ENCODE results near the gene ATP6AP1. TPM values are rescaled to one million over a fixed set of nuclear protein-coding genes. Genes with fewer than 3 reads are reported as not detected.
A peak's percentile ranks its signal among the peaks of the same experiment; 100 is the strongest.

The ATP6AP1 gene
- total and polyA plus RNA-seq, 9 of the 15 experiments (the other 6 are each of a cell fraction or from before 2014, with no cell fraction given): 8.3 to 90.5 (median 52.9) TPM

- TF ChIP-seq TFAP4 (CRISPR knock-in tag; IDR thresholded peaks at IDR 0.05; ENCODE audit: borderline replicate concordance): peak; percentile 90
- peak; percentile 90 for TF ChIP-seq CXXC5 (CRISPR knock-in tag; IDR thresholded peaks at IDR 0.05)
- TF ChIP-seq MTF1 (CRISPR knock-in tag; IDR thresholded peaks at IDR 0.05; ENCODE audit: borderline replicate concordance): no peak
- TF ChIP-seq ETV6 (IDR thresholded peaks at IDR 0.05; ENCODE audit: borderline replicate concordance in 1 of 2, low read depth in 2 of 2, low read length in 1 of 2): no peak
- TF ChIP-seq ETV6 (CRISPR knock-in tag; IDR thresholded peaks at IDR 0.05; ENCODE audit: borderline replicate concordance): no peak
- no peak for TF ChIP-seq NR4A1 (CRISPR knock-in tag; IDR thresholded peaks at IDR 0.05)
- TF ChIP-seq NR4A1 (tag; IDR thresholded peaks at IDR 0.05): peak; percentile 38; the same call in 1 of the 2 replicates
- TF ChIP-seq IFI16 (CRISPR knock-in tag; IDR thresholded peaks at IDR 0.05): no peak
- TF ChIP-seq ZC3H4 (CRISPR knock-in tag; IDR thresholded peaks at IDR 0.05; ENCODE audit: borderline replicate concordance): no peak
- no peak for TF ChIP-seq ZNF79 (CRISPR knock-in tag; IDR thresholded peaks at IDR 0.05; ENCODE audit: low read depth)
- TF ChIP-seq PYGO2 (tag; IDR thresholded peaks at IDR 0.05): no peak
- TF ChIP-seq SNRNP70 (optimal IDR thresholded peaks at IDR 0.05; ENCODE audit: low read depth, low read length): no peak
- no peak for TF ChIP-seq U2AF2 (optimal IDR thresholded peaks at IDR 0.05; ENCODE audit: low read depth, low read length)
- TF ChIP-seq NKRF (IDR thresholded peaks at IDR 0.05; ENCODE audit: borderline replicate concordance): no peak; the same call in 1 of the 2 replicates
- TF ChIP-seq CREB3L1 (IDR thresholded peaks at IDR 0.05; ENCODE audit: borderline replicate concordance, low read depth): peak; percentile 65; the same call in 1 of the 2 replicates
- TF ChIP-seq ETV5 (CRISPR knock-in tag; IDR thresholded peaks at IDR 0.05; ENCODE audit: low read depth): no peak
- no peak for TF ChIP-seq ZNF436 (CRISPR knock-in tag; IDR thresholded peaks at IDR 0.05)
- TF ChIP-seq HDAC8 (tag; IDR thresholded peaks at IDR 0.05): no peak
- no peak for TF ChIP-seq ZKSCAN8 (CRISPR knock-in tag; IDR thresholded peaks at IDR 0.05)
- peak; percentile 84 for TF ChIP-seq HMGN3 (IDR thresholded peaks at IDR 0.05; ENCODE audit: borderline replicate concordance, extremely low read depth, insufficient read length, low read depth, low read length)
- TF ChIP-seq MBD1 (CRISPR knock-in tag; IDR thresholded peaks at IDR 0.05): no peak
Measured at GRCh38 chrX:154478728-154479622, 50.5 kb downstream of the ATP6AP1 start, which contains the start of gene LAGE3 (continued).

All from K562 (cell line).